ACHN (cell line): ENCODE data around the gene STK35.

Experiments
- DNase-seq: peaks from one replicate; pipeline ENCODE4 v3.0.0-alpha.2; 2015
- in situ Hi-C: cut with HindIII; loops from 2 replicates; pipeline ENCODE4 v1.10.0; 2017; ENCODE audit warnings: low sequenced_read_pairs, low pct_ligation_motif_present, low pct_unique_long_range_greater_than_20kb

The STK35 gene

DNA sequence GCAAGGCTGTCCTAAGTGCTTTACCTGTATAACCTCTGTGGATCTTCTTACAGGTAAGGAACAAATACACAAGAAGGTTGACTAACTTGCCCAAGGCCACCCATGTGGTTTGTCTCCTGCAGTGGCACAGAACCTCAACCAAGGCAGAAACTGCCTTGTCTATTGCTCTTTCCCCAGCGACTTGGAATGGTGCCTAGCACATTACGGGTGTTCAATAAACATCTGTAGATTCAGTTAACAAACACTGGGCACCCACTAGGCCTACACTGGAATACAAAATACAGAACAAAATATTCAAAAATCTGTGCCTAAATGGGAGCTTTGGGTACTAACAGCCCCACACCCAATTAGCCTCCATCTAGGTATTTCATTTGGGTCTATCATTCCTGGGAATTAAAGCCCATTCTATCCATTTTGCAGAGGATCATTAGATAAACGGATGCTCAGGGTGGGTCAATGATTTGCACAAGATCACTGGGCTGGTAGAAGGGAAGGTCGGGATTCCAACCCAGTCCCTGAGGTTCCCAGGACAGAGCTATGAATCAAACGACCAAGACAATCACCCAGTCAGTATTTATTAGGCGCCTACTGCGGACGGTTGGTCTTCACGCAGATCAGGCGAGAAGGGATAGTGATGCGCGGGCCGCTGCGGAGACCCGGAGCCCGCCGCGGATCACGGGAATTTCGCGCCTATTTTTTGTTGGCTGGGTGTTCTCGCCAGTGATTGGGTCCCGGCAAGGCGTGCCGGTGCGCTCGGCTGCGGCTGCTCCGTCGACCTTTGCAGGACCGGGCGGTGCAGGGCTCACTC lies at the start of gene STK35:
Gene STK35 (plus strand): TSS at position 771 of the 808 bp plus-strand sequence. CDS start 55 bp downstream, outside the sequence.
- in situ Hi-C loops: no loop called here
- no peak for DNase-seq

DNA sequence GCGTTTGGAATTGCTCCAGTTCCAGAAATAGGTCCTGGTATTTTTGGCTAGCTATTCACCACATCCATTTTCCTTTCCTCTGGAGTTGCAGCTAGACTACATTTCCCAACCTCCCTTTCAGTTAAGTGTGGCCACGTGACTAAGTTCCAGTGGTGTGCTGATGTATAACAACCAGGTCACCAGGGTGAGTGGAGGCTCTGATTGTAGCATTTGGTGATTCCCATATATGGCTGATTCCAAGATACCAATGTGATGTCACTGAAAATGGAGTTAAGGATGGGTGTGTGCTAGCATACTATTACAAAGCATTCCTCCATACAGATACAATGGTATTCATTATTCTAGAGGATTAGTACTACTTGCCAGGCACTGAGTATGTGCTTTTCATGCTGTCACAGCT lies 49.7 kb upstream of the STK35 start:
- DNase-seq: no peak
- in situ Hi-C loops: no loop called here

DNA sequence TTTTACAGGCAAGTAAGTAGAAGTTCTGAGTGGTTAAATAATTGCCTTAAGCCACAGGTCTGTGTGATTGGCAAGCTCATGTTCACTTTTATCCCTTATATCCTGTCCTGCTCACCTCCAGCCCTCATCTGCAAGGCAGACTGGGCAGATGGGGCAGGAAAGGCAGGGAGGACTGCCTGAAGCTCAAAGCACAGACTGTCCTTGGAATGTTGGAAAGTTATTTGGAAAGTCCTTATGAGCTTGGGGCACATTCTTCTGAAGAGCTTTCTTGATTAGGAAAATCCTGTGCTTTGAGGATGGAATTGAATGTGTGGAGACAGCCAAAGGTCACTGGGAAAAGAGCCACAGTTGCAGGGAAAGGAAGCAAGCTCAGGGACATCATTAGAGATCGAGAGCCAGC lies 48.9 kb upstream of the STK35 start:
- in situ Hi-C loops: no loop called here
- no peak for DNase-seq

DNA sequence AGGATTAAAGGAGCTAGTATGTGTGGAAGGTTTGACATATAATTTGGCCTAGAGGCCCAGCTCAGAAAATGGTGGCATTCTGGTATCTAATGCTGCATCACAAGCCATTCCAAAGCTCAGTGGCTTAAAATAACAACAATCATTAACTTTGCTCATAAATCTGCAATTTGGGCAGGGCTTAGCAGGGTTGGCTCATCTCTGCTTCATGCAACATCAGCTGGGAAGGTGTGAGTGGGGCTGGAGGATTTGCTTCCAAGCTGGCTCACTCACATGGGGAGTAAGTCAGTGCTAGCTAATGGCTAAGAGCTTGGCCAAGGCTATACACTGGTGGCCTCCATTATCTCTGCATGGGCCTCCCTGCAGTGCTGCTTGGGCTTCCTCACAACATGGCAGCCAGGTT lies 48.0 kb upstream of the STK35 start:
- in situ Hi-C loops: no loop called here
- no peak for DNase-seq

DNA sequence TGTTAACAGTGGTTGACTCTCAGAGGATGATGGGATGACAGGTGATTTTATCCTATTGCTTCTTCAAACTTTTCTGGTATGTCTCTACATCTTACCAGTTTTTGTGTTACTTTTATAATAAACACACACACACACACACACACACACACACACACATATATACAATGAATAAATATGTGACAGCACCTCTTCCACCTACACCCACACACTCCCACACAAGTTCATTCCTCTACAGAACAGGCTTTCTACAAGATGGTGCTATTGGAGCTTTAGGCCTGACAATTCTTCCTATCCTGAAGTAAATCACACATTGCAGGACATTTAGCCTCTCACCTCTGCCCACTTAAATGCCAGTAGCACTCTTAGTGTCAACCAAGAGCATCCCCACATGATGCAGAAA lies 46.7 kb upstream of the STK35 start:
- DNase-seq: no peak
- in situ Hi-C loops: no loop called here

DNA sequence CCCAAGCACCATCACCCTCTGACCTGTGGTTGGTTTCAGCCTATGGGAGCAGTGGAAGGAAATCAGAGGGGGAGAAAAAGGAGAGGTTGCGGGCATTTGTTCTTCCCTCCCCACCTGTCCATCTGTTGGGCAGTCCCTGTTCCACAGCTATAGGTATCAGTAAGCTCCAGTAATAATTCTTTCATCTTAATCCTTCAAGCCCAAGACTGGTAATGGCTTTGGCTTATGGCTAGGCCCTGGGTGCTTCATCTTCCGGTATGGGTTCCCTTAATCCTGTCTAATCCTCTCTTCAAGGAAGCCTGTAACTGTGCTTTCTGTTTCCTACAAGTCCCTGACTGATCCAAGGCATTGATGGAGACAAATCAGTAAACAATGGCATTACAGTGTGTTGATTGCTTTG lies 42.2 kb upstream of the STK35 start:
- in situ Hi-C loops: no loop called here
- DNase-seq: no peak

DNA sequence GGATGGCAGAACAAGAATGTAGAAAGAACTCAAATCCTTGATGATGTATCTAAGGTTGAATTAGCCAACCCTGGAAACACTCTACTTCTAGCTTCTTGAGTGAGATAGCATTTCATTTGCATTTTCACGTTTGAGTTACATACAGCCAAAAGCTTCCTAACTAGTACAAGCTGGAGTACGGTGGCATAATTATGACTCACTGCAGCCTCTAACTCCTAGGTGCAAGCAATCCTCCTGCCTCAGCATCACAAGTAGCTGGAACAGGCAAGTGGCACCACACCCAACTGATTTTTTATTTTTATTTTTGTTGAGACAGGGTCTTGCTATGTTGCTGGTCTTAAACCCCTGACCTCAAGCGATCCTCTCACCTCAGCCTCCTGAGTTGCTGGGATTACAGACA lies 36.5 kb upstream of the STK35 start:
- in situ Hi-C loops: no loop called here
- DNase-seq: no peak

DNA sequence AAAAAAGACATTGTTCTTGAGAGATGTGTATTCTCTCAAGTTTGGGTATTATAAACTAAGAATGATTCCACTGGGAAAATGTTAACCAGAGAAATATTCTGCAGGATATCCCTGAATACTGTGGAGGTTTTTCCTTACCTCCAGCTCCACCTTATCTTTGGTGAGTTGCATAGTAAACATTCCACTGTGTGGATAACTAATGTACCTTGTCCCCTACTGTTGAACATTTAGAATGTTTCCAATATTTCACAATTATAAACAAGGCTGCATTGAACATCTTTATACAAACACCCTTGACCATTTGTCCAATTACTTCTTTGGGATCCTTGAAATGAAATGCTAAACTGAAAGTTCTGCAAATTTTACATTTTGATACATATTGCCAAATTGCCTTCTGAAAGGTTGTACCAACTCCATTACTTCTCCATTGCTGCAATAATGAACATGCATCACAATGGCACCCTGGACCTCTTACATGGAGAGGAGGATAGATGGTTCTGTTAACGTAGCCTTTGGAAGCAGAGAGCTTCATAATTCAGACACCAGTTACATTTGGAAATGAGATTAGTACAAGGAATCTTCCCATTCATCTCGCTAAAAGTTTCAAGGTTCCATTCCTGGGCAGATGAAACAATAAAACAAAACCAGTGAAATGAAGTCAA lies 35.0 kb upstream of the STK35 start:
- in situ Hi-C loops: no loop called here
- no peak for DNase-seq

DNA sequence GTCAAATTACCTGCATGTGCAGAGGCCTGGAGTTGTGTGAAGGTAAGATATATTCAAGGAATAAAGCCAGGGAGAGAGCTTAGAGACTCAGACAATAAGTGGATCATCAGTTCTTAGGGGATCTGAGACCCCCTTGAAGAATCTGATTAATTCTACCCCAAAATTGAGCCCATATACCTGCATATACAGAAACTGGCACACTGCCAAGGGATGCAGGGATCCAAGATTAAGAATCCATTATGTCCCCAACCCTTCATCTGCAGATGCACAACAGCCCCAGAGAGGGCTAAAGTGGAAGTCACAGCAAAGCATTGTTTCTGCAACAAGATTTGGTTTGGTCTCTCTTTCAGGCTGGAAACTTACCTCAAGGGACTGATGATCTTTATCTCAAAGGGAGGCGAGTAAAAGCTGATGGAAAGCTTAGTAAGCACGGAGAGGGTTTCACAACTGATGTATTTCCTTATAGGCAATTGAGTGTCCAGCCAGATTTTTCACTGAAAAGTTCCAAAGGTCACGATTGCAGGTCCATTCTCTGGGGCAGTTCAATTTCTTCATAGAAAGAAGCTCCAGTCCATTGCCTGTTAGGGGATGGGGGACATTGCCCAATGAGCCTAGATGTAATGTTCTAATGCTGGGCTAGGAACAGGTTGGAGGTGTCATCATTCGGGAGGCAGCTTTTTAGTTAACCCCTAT lies 20.9 kb upstream of the STK35 start:
- in situ Hi-C loops: no loop called here

DNA sequence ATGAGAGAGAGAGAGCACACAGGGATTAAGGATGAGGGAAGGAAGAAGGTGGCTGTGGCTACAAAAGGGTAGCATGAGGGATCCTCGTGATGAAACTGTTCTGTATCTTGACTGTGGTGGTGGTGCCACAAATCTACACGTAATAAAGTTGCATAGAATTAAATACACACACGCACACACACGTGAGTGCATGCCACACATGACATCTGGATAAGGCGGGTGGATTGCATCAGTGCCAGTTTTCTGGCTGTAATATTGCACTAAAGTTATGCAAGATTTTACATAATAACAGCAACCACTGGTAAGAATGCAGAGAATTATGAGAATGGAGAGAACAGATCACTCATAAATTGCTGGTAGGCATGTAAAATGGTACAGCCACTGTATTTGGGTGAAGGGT lies 16.9 kb upstream of the STK35 start:
- in situ Hi-C loops: no loop called here
- DNase-seq: no peak

More for the DNA sequence above, 20.9 kb upstream of the STK35 start:
- DNase-seq: no peak

DNA sequence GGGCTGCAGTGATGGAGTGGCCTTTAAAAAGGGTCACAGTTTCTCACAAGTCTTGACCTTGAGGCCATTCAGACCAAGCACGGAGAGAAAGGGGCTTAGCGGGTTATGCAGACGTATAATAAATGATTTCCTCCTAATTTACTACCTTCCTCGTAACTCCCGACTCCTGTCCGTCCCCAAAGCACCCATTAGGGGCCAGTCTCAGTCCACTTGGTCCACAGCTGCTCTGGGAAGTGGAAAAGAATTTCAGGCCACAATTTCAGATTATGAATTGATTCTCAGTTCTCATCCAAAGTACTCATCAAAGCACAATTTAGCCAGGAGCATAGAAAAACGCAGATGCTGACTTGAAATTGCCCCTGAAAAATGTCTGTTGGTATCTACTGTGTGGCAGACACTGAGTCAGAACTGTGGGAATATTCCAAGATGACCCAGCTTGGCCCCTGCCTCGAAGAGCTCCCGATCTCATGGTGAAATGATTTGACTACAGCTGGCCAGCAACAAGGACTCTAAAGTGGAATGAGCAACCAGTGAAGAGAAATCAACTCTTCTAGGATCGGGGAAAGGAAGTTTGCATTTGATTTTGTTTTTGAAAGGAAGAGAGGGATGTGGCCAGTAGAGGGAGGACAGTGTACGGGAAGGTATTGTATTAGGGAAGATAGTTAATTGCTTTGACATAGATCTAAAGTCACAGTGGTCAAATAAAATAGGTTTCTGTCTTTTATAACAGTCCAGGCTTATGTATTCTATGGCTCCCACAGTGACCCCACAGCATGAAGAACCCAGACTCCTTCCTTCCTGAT lies 15.2 kb upstream of the STK35 start:
- in situ Hi-C loops: no loop called here
- no peak for DNase-seq

DNA sequence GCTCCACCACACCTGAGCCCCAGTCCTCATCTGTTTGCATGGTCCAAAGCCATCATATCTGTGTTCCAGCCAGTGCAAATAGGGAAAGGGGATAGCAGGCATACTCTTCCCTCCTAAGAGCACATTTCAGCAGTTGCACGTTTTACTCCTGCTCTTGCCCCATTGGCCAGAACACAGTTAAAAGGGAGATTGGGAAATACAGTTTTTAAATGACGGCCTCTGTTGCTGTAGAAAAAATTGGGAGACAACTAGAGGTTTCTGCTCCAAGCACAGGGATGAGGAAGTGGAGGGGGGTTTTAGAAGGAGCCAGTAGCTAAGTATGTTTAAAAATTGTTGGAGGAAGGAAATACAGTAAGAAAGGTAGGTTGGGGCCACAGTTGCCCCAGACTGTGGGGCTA lies 14.6 kb upstream of the STK35 start:
- in situ Hi-C loops: no loop called here
- no peak for DNase-seq

DNA sequence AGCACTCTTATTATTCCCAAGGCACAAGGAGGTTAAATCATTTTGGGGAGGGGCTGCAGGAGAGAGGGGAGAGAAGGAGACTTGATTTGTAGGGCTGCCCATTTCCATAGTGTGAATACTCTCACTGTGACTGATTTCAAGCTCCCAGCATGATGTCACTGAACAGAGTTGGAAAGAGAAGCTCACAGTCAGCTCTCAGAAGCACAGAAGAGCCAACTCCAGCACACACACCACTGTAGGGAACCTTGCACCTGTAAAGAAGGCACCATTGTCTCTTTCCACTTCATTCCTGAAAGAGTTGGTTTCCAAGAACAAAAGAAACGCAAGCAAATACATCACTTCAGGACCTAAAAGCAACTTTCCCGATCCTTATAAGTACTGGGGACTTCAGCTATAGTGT lies 12.7 kb upstream of the STK35 start:
- DNase-seq: no peak
- in situ Hi-C loops: no loop called here

DNA sequence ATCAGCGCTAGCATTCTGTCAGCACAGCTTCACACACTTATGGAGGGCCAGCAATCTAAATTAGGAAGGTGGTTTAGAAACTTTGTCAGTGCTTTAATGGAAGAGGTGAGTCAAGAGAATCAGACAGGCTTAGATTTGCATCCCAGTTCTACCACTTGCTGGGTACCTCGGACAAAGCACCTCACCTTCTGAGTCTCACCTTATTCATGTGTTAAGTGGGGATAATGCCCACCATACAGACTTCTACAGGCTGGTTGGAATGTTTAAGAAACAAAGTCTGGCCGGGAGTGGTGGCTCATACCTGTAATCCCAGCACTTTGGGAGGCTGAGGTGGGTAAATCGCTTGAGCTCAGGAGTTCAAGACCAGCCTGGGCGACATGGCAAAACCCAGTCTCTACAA lies 12.2 kb upstream of the STK35 start:
- no peak for DNase-seq
- in situ Hi-C loops: no loop called here

DNA sequence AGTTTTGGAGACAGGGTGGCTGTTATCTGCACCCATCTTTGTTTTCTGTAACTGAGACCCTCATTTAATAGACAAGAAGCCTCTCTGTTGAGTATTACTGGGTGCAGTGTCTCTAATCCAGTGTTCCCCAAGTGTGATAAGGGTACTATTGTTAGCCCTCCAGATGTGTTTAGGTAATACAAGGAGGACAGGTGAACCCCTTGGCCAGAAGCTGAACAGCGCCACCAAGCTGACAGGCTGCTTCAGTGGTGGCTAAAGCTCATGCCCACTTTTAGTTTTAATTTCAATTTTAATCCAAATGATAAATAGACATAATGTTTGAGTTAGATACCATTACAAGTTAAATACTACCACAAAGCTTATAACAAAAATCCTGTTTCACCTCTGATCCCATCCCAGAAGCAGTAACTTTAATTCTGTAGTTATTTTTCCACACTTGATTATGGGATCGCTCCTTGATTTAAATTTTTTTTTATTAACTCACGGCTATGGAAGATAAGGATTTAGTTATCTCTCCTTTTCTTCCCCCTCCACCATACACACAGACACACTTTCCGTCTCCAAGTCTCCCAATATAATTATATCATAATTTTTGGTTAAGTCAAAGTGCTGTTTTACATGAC lies 8.4 kb upstream of the STK35 start:
- peak; percentile 24 for DNase-seq
- in situ Hi-C loops: no loop called here

DNA sequence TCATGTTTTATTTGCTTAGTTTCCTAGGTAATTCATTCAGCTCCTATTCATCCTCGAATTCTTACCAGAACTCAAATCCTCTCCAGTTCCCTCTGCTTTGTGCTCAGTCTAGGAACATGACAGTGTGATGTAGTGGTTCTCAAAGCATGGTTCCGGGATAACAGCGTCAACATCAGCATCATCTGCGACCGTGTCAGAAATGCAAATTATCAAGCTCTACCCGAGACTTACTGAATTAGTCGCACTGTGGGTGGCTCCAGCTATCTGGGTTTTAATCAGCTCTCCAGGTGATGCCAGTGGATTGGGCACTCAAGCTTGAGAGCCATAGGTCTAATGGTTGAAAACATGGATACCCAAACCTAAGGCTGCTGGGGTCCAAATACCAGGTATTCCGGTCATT lies 7.7 kb upstream of the STK35 start:
- in situ Hi-C loops: no loop called here
- no peak for DNase-seq

DNA sequence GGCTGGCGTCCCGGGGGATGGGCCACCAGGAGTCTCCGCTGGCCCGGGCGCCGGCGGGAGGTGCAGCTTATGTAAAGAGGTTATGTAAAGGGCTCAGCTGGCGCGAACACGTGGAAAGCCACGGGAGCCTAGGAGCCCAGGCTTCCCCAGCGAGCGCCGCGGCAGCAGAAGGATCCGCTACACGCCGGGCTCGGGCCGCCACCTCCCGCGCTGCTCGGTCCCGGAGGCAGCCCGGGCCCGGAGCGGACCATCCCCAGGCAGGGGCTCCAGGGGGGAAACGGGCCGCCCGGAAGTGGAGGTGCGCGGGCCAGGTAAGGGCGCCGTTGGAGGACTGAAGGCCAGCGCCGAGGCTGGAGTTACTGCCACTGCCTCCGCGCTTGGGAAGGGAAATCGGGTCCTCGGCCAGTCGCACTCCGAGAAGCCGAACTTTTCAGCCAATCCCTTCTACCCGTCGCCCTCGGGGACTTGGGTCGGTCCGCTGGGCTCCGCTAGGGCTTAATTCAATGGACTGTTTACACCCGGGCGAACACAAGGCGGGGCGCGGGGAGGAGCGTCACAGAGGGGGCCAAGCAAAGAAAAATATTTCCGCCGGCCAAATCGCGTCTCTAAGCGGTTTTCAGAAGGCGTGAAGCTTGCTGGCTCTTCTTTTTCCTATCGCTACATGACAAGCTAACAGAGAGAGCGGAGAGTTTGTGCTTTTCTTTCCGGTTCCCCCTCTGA lies 398 bp downstream of the STK35 start:
- DNase-seq: peak; percentile 86
- in situ Hi-C loops: no loop called here
